GM21825 (cell line): Measurements from ENCODE around the gene CCDC137.
A peak's percentile ranks its signal among the peaks of the same experiment; 100 is the strongest.
"Not testable (repeated sequence)": the region's sequence is repeated elsewhere in the genome, so short reads cannot be mapped to it uniquely, and the experiment has no call there.

Source experiments
- ATAC-seq: cut with Tn5 transposase; IDR thresholded peaks from one replicate; pipeline ENCODE4 v1.9.1; 2021; ENCODE audit warnings: mild to moderate bottlenecking, moderate library complexity; ENCODE audit not compliant: unreplicated experiment

Gene CCDC137

GRCh38 chr17:81666342-81667191 lies at the start of gene CCDC137, which contains the start of gene OXLD1:
Gene CCDC137 (plus strand): TSS chr17:81666737. CDS start chr17:81666767, 30 bp downstream.
Gene OXLD1 (minus strand): TSS chr17:81666605. CDS start chr17:81666577, 28 bp downstream.
- peak; percentile 86 for ATAC-seq

GRCh38 chr17:81616877-81617276 lies 49.7 kb upstream of the CCDC137 start:
- no peak for ATAC-seq

- not testable (repeated sequence) for ATAC-seq
Measured at GRCh38 chr17:81618307-81618706, 48.2 kb upstream of the CCDC137 start.

GRCh38 chr17:81621494-81622130 lies 44.9 kb upstream of the CCDC137 start:
- ATAC-seq: no peak

GRCh38 chr17:81630274-81630673 lies 36.3 kb upstream of the CCDC137 start:
- no peak for ATAC-seq

GRCh38 chr17:81631482-81631881 lies 35.1 kb upstream of the CCDC137 start:
- ATAC-seq: no peak

- ATAC-seq: no peak
Measured at GRCh38 chr17:81635431-81635830, 31.1 kb upstream of the CCDC137 start.

GRCh38 chr17:81635973-81636504 lies 30.5 kb upstream of the CCDC137 start:
- ATAC-seq: peak; percentile 17

- peak; percentile 79 for ATAC-seq
Measured at GRCh38 chr17:81636505-81637288, 29.8 kb upstream of the CCDC137 start, which contains the start of the genes NPLOC4 and TSPAN10. Gene NPLOC4 (minus strand): TSS chr17:81637112. CDS start chr17:81636930, 182 bp downstream. Gene TSPAN10 (plus strand): TSS chr17:81637196. CDS start chr17:81642413, 5,217 bp downstream.

- no peak for ATAC-seq
Measured at GRCh38 chr17:81638683-81639082, 27.9 kb upstream of the CCDC137 start.

GRCh38 chr17:81640011-81640410 lies 26.5 kb upstream of the CCDC137 start:
- no peak for ATAC-seq

GRCh38 chr17:81641825-81642489 lies 24.6 kb upstream of the CCDC137 start:
- ATAC-seq: no peak

GRCh38 chr17:81644496-81644895 lies 22.0 kb upstream of the CCDC137 start:
- no peak for ATAC-seq

GRCh38 chr17:81644976-81645952 lies 21.3 kb upstream of the CCDC137 start:
- ATAC-seq: no peak

- no peak for ATAC-seq
Measured at GRCh38 chr17:81646869-81647600, 19.5 kb upstream of the CCDC137 start.

- ATAC-seq: no peak
Measured at GRCh38 chr17:81647640-81648012, 18.9 kb upstream of the CCDC137 start.

GRCh38 chr17:81648013-81648706 lies 18.4 kb upstream of the CCDC137 start:
- ATAC-seq: no peak

GRCh38 chr17:81648707-81649085 lies 17.8 kb upstream of the CCDC137 start:
- no peak for ATAC-seq
